H1 (cell line): ENCODE measurements around the gene CADM2. TPM values are rescaled to one million over a fixed set of nuclear protein-coding genes. Genes with fewer than 3 reads are reported as not detected.

Experiments
- ATF3 ChIP-seq: IDR thresholded peaks from 2 replicates; pipeline ENCODE4 v1.6.1; 2011; ENCODE audit warnings: low read depth, mild to moderate bottlenecking, low read length; ENCODE audit not compliant: insufficient read depth
- KDM5A ChIP-seq: fragments of 200-600 bp; IDR thresholded peaks from 2 replicates; pipeline ENCODE4 v1.7.1; 2012; ENCODE audit warnings: mild to moderate bottlenecking, low read length, inconsistent platforms, mixed read lengths
- POLR2AphosphoS5 ChIP-seq: IDR thresholded peaks from 2 replicates; pipeline ENCODE4 v1.6.1; 2011; ENCODE audit warnings: low read depth, low read length
- SRF ChIP-seq: IDR thresholded peaks from 2 replicates; pipeline ENCODE4 v1.6.1; 2011; ENCODE audit warnings: mild to moderate bottlenecking, low read depth, low read length, moderate library complexity
- polyA plus RNA-seq, 7 experiments: library from polyadenylated mRNA; depleted of rRNA in 3 of 7; stranded (reverse) in 5 of 7; unstranded in 2 of 7; fragments of >200 nt in 5 of 7; fragments of 200-250 nt in 2 of 7; gene quantifications; 1 replicate in 5 of 7; 2 replicates in 1 of 7; 4 replicates in 1 of 7; pipeline versions ENCODE4 v1.2.1 to v1.2.3, GENCODE V29; 2011 to 2013; ENCODE audit warnings: missing spikeins in 2 of 7, mixed read lengths in 2 of 7
- total RNA-seq: library from RNA; stranded (reverse); fragmentation: NEBNext Ultra II Directional; extraction: Animal tissue kit (Norgen Biotek cat#: 25700); gene quantifications from 2 replicates; pipeline ENCODE4 v1.2.1, GENCODE V29; 2021

The CADM2 gene
- total and polyA plus RNA-seq, 2 of the 8 experiments (the other 6 are each of a cell fraction or from before 2014, with no cell fraction given), result 14.9 to 20.9 TPM

GRCh38 chr3:85877631-85878030 is 918.8 kb downstream of the CADM2 start (continued):
- TF ChIP-seq ATF3 (no peak), KDM5A (no peak), POLR2AphosphoS5 (no peak), SRF (no peak)
- TF ChIP-seq, all 59 proteins: peak for 0
